ENCODE data around the gene AQP9.
A peak's percentile ranks its signal among the peaks of the same experiment; 100 is the strongest.

Gene AQP9

DNA sequence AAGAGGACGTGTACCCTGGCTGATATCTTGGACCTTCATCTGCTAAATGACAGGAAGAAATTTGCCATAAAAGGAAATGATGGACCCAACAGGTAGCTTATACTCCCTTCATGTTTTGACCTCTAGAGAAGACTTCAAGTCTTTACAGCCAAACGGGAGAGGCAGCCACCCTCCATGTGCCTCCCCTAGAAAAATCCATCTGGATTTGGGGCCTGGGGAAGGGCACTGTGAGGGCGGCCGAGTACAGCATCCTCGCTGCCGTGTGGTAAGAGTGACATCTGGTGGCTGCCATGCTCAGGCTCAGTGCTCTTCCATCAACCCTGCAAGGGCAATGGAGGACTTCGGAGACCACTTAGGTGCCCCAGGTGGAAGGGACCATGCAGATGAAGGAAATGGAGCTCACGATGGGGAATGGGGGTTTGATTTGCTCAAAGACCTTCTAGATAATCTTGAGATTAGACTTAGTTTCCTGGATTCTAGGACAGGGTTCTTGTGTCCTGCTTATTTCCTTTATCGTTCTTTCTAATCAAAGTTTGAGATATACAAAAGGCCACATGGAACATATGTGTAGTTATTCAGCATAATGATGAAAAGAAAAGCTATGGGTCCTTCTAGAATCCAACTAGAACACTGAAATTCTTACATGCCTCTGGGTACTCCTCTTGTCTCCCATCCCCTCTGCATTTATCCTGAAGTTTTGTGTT, 44.4 kb downstream of the AQP9 start:
- TF ChIP-seq RAD21 (IDR thresholded peaks at IDR 0.05; ENCODE audit: low read depth), result peak; percentile 96
- TF ChIP-seq ZBTB7A (IDR thresholded peaks at IDR 0.05; ENCODE audit: low read depth), result no peak

DNA sequence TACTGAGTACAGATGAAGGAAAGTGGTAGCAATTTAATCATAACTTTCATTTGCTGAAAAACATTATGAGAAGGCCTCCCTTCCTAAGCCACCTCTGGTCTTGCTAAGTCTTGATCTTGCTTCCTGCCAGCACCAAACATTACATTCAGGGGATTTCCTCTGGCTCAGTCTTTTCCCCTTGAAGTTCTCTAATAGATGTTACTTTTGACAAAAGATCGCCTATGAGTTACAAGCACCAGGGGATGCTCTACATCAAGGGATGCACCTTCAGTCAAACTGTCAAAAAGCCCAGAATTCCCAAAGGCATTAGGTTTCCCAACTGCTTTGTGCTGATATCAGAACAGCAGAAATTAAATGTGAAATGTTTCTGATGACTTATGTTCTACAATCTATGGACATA, 47.3 kb downstream of the AQP9 start:
- no peak for TF ChIP-seq YY1 (IDR thresholded peaks at IDR 0.05; ENCODE audit: low read depth)
- TF ChIP-seq NFIC (IDR thresholded peaks at IDR 0.05), result no peak
- TF ChIP-seq CEBPB (IDR thresholded peaks at IDR 0.05), result no peak
- no peak for TF ChIP-seq ZBTB7A (IDR thresholded peaks at IDR 0.05; ENCODE audit: low read depth)
- no peak for TF ChIP-seq TCF12 (IDR thresholded peaks at IDR 0.05; ENCODE audit: low read depth)
- no peak; the same call in 1 of the 2 replicates for TF ChIP-seq RAD21 (IDR thresholded peaks at IDR 0.05; ENCODE audit: low read depth)
- TF ChIP-seq, protein P1, sequence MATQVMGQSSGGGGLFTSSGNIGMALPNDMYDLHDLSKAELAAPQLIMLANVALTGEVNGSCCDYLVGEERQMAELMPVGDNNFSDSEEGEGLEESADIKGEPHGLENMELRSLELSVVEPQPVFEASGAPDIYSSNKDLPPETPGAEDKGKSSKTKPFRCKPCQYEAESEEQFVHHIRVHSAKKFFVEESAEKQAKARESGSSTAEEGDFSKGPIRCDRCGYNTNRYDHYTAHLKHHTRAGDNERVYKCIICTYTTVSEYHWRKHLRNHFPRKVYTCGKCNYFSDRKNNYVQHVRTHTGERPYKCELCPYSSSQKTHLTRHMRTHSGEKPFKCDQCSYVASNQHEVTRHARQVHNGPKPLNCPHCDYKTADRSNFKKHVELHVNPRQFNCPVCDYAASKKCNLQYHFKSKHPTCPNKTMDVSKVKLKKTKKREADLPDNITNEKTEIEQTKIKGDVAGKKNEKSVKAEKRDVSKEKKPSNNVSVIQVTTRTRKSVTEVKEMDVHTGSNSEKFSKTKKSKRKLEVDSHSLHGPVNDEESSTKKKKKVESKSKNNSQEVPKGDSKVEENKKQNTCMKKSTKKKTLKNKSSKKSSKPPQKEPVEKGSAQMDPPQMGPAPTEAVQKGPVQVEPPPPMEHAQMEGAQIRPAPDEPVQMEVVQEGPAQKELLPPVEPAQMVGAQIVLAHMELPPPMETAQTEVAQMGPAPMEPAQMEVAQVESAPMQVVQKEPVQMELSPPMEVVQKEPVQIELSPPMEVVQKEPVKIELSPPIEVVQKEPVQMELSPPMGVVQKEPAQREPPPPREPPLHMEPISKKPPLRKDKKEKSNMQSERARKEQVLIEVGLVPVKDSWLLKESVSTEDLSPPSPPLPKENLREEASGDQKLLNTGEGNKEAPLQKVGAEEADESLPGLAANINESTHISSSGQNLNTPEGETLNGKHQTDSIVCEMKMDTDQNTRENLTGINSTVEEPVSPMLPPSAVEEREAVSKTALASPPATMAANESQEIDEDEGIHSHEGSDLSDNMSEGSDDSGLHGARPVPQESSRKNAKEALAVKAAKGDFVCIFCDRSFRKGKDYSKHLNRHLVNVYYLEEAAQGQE (IDR thresholded peaks at IDR 0.05; ENCODE audit: low read depth), result no peak
- no peak for TF ChIP-seq TAF1 (IDR thresholded peaks at IDR 0.05; ENCODE audit: low read depth)
- TF ChIP-seq, protein P2, sequence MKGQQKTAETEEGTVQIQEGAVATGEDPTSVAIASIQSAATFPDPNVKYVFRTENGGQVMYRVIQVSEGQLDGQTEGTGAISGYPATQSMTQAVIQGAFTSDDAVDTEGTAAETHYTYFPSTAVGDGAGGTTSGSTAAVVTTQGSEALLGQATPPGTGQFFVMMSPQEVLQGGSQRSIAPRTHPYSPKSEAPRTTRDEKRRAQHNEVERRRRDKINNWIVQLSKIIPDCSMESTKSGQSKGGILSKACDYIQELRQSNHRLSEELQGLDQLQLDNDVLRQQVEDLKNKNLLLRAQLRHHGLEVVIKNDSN (IDR thresholded peaks at IDR 0.05), result no peak
- no peak for TF ChIP-seq EGR1 (IDR thresholded peaks at IDR 0.05)
- TF ChIP-seq FOXM1 (IDR thresholded peaks at IDR 0.05; ENCODE audit: borderline replicate concordance, low read depth), result no peak
- no peak for TF ChIP-seq EP300 (IDR thresholded peaks at IDR 0.05; ENCODE audit: borderline replicate concordance)
- no peak for TF ChIP-seq CREB1 (IDR thresholded peaks at IDR 0.05; ENCODE audit: low read depth)
- TF ChIP-seq, protein P3, sequence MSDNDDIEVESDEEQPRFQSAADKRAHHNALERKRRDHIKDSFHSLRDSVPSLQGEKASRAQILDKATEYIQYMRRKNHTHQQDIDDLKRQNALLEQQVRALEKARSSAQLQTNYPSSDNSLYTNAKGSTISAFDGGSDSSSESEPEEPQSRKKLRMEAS (IDR thresholded peaks at IDR 0.05), result no peak
- no peak for TF ChIP-seq TEAD4 (IDR thresholded peaks at IDR 0.05)

DNA sequence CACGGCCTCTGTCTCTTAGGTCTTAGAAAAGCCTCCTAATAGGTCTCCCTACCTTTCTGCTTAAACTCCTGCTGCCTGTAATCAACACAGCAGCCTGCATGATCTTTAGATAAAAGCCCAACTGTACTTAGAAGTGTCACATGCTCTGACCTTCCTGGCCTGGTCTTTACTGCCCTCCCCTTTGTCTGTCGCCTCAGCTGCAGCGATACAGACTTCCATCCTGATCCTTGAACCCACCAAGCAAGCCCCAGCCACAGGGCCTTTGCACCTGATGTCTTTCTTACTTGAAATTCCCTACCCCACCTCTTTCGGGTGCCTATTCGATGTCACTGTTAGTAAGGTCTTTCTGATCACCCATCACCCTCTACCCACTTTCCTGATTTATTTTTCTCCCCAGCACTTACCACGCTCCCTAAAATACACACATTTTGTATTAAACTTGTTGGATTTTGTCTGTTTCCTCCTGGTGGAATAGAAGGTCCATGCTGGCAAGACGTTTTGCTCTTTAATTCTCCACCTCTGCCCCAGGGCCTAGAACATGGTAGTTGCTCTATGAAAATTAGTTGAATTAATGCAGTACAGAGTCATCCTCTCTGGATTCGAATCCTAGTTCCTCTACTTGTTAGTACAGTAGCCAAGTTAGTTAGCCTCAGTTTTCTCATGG, 51.1 kb downstream of the AQP9 start:
- no peak for TF ChIP-seq TAF1 (IDR thresholded peaks at IDR 0.05; ENCODE audit: low read depth)
- no peak for TF ChIP-seq TEAD4 (IDR thresholded peaks at IDR 0.05)
- TF ChIP-seq CREB1 (IDR thresholded peaks at IDR 0.05; ENCODE audit: low read depth), result no peak
- no peak for TF ChIP-seq FOXM1 (IDR thresholded peaks at IDR 0.05; ENCODE audit: borderline replicate concordance, low read depth)
- TF ChIP-seq, protein P2 (IDR thresholded peaks at IDR 0.05), result no peak
- no peak for TF ChIP-seq EGR1 (IDR thresholded peaks at IDR 0.05)
- TF ChIP-seq, protein P3 (IDR thresholded peaks at IDR 0.05), result no peak
- no peak for TF ChIP-seq YY1 (IDR thresholded peaks at IDR 0.05; ENCODE audit: low read depth)
- no peak for TF ChIP-seq CEBPB (IDR thresholded peaks at IDR 0.05)
- TF ChIP-seq TCF12 (IDR thresholded peaks at IDR 0.05; ENCODE audit: low read depth), result no peak
- TF ChIP-seq, protein P1 (IDR thresholded peaks at IDR 0.05; ENCODE audit: low read depth), result no peak
- TF ChIP-seq EP300 (IDR thresholded peaks at IDR 0.05; ENCODE audit: borderline replicate concordance), result no peak
- no peak for TF ChIP-seq NFIC (IDR thresholded peaks at IDR 0.05)
- TF ChIP-seq RAD21 (IDR thresholded peaks at IDR 0.05; ENCODE audit: low read depth), result no peak
- TF ChIP-seq ZBTB7A (IDR thresholded peaks at IDR 0.05; ENCODE audit: low read depth), result no peak

DNA sequence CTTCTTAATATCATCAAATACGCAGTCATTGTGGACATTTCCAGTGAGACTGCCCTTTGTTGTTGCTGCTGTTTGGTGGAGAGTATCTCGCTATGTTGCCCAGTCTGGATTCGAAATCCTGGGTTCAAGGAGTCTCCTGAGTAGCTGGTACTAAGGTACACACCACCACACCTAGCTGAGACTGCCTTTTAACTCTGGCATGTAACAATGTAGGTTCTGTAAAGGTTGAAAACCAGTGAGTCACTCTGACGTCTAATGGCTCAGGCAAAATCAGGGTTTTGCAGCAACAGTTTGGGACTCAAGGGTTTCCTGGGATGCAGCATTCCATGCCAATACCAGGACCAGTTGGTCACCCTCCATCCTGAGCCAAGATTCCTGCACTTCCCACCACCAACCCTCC, 52.2 kb downstream of the AQP9 start:
- TF ChIP-seq RAD21 (IDR thresholded peaks at IDR 0.05; ENCODE audit: low read depth) (no peak), TCF12 (IDR thresholded peaks at IDR 0.05; ENCODE audit: low read depth) (no peak), NFIC (IDR thresholded peaks at IDR 0.05) (no peak), CREB1 (IDR thresholded peaks at IDR 0.05; ENCODE audit: low read depth) (no peak)
- TF ChIP-seq, protein P3 (IDR thresholded peaks at IDR 0.05), result no peak

DNA sequence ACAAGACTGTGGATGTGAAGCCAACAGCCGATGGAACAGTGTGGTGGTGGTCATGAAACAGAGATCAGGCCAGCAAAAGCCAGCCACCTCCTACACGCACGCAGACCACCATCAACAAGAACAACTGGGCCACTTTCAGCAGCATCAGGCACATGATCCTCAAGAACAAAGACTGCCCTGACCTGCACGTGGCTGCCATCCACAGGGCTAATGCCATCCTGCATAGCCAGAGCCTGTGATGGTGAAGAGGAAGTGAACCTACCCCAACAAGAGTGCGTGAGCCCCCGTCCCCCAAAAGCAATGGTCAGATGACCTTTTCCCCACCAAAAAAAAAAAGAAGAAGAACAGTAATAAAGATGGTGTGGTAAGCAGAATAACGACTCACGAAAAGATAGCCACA, 62.6 kb downstream of the AQP9 start:
- no peak for TF ChIP-seq RAD21 (IDR thresholded peaks at IDR 0.05; ENCODE audit: low read depth)

DNA sequence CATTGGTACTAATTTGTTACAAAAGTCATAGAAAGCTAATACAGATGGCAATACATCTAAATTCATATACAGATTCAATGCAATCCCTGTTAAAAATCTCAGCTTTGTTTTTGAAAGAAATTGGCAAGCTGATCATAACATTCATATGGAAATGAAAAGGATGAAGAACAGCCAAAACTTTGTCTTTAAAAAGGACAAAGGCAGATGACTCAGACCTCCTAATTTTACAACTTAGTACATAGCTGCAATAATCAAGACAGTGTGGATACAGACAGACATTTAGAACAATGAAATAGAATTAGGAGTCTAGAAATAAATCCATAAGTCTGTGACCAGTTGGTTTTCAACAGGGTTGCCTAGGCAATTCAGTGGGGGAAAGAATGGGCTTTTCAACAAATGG, 63.3 kb downstream of the AQP9 start:
- TF ChIP-seq TCF12 (IDR thresholded peaks at IDR 0.05; ENCODE audit: low read depth), result no peak

All from Ishikawa (cell line).